ENCODE results near the gene GRM5.
"Not testable (repeated sequence)": the region's sequence is repeated elsewhere in the genome, so short reads cannot be mapped to it uniquely, and the experiment has no call there.

DNA sequence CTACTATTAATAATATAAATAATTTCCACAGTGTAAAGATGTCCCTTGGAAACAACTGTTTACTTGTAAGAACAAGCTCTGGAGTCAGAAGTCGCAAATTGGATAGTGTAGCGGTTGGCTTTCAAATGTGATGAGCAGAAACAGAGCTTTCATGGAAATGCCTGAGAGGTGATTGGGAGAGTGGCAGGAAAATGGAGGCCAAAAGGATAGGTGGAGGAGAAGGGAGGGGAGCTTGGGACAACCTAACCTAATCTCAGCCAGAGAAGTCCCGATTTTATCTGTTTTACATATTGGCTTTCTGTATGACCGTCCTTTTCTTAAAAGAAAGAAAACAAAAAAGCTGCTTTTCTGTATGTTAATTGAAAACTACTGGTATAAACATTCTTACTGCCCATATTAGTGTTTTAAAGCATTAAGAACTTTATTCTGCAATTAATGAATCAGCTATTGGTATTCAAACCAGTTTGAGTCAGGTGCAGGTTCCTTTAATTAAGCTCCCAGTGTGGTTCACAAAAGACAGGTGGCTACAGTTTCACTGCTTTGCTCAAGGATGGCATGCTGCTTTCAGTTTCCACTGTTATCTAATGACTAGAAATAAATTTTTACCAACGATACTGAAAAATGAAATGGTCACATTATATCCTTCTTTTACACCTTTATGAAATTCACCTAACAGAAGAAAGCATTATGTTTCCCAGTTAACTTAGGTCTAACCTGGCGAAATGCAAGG is 117.8 kb downstream of the GRM5 start:
- TF ChIP-seq, protein P1, sequence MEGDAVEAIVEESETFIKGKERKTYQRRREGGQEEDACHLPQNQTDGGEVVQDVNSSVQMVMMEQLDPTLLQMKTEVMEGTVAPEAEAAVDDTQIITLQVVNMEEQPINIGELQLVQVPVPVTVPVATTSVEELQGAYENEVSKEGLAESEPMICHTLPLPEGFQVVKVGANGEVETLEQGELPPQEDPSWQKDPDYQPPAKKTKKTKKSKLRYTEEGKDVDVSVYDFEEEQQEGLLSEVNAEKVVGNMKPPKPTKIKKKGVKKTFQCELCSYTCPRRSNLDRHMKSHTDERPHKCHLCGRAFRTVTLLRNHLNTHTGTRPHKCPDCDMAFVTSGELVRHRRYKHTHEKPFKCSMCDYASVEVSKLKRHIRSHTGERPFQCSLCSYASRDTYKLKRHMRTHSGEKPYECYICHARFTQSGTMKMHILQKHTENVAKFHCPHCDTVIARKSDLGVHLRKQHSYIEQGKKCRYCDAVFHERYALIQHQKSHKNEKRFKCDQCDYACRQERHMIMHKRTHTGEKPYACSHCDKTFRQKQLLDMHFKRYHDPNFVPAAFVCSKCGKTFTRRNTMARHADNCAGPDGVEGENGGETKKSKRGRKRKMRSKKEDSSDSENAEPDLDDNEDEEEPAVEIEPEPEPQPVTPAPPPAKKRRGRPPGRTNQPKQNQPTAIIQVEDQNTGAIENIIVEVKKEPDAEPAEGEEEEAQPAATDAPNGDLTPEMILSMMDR (conservative IDR thresholded peaks at IDR 0.05; ENCODE audit: low read depth, low read length): not testable (repeated sequence)
- TF ChIP-seq EZH2phosphoT487 (IDR thresholded peaks at IDR 0.05; ENCODE audit: borderline replicate concordance, low read length): not testable (repeated sequence)

Data from PC-3 (cell line).